GM20431 (cell line): Measurements from ENCODE around the gene CD59.
"Not testable (repeated sequence)": the region's sequence is repeated elsewhere in the genome, so short reads cannot be mapped to it uniquely, and the experiment has no call there.

Experiments used
- in situ Hi-C: fragments of 300-500 bp; cut with MseI, MboI; formaldehyde crosslinking; loops from one replicate; pipeline ENCODE4 v1.15.0; 2020; ENCODE audit warnings: low sequenced_read_pairs; ENCODE audit not compliant: unreplicated experiment

CD59 gene

GRCh38 chr11:33672273-33672672, 64.0 kb downstream of the CD59 start:
- in situ Hi-C loops, result no loop called here

- in situ Hi-C loops, result no loop called here
Observed at GRCh38 chr11:33670250-33671011, 65.8 kb downstream of the CD59 start.

GRCh38 chr11:33669598-33670249, 66.5 kb downstream of the CD59 start:
- in situ Hi-C loops, result no loop called here

GRCh38 chr11:33668951-33669596, 67.1 kb downstream of the CD59 start:
- in situ Hi-C loops, result no loop called here

GRCh38 chr11:33668468-33668825, 67.8 kb downstream of the CD59 start:
- in situ Hi-C loops, result no loop called here

GRCh38 chr11:33667819-33668467, 68.3 kb downstream of the CD59 start:
- in situ Hi-C loops, result no loop called here

GRCh38 chr11:33665350-33666106, 70.7 kb downstream of the CD59 start:
- in situ Hi-C loops, result no loop called here

- in situ Hi-C loops, result no loop called here
Observed at GRCh38 chr11:33664827-33665226, 71.4 kb downstream of the CD59 start.

GRCh38 chr11:33664166-33664565, 72.1 kb downstream of the CD59 start:
- in situ Hi-C loops, result no loop called here

- in situ Hi-C loops, result no loop called here
Observed at GRCh38 chr11:33663121-33663520, 73.1 kb downstream of the CD59 start.

- in situ Hi-C loops, result not testable (repeated sequence)
Observed at GRCh38 chr11:33661526-33661925, 74.7 kb downstream of the CD59 start.

- in situ Hi-C loops, result no loop called here
Observed at GRCh38 chr11:33660962-33661361, 75.3 kb downstream of the CD59 start.

- in situ Hi-C loops, result no loop called here
Observed at GRCh38 chr11:33659370-33660139, 76.7 kb downstream of the CD59 start.

- in situ Hi-C loops, result no loop called here
Observed at GRCh38 chr11:33658195-33658900, 77.9 kb downstream of the CD59 start.

- in situ Hi-C loops, result no loop called here
Observed at GRCh38 chr11:33657757-33658156, 78.5 kb downstream of the CD59 start.

- in situ Hi-C loops, result no loop called here
Observed at GRCh38 chr11:33656768-33657167, 79.5 kb downstream of the CD59 start.

- in situ Hi-C loops, result no loop called here
Observed at GRCh38 chr11:33655842-33656600, 80.2 kb downstream of the CD59 start.

GRCh38 chr11:33654594-33654993, 81.6 kb downstream of the CD59 start:
- in situ Hi-C loops, result no loop called here
